Esophagus muscularis mucosa (tissue), 4 donors: Measurements from ENCODE around the gene C7orf33. TPM values are rescaled to one million over a fixed set of nuclear protein-coding genes. Genes with fewer than 3 reads are reported as not detected.

Source experiments
- DNase-seq: peaks from one replicate; pipeline ENCODE4 v3.0.0-alpha.2; 2017; ENCODE audit errors: extremely low spot score
- H3K27ac ChIP-seq, 4 donors: fragments of 200-600 bp; sonication (generic); replicated peaks in 1 of 4; 1 replicate in 3 of 4; 2 replicates in 1 of 4; pipeline ENCODE4 v1.5.1; 2016 to 2019; ENCODE audit warnings: mild to moderate bottlenecking in 1 of 4
- H3K27me3 ChIP-seq, 4 donors: fragments of 200-600 bp; sonication (generic); one replicate each; pipeline versions ENCODE4 v1.5.1 to v1.6.0; 2016 to 2019
- H3K36me3 ChIP-seq, 4 donors: fragments of 200-600 bp; sonication (generic); one replicate each; pipeline ENCODE4 v1.5.1; 2016 to 2019
- H3K4me1 ChIP-seq, 4 donors: fragments of 200-600 bp; sonication (generic); one replicate each; pipeline ENCODE4 v1.5.1; 2016 to 2019
- H3K4me3 ChIP-seq, 4 donors: fragments of 200-600 bp; sonication (generic); 1 replicate in 2 of 4; 2 replicates in 2 of 4; pipeline ENCODE4 v1.5.1; 2016 to 2019; ENCODE audit warnings: mild to moderate bottlenecking in 4 of 4, moderate library complexity in 1 of 4
- H3K9me3 ChIP-seq, 4 donors: fragments of 200-600 bp; sonication (generic); 1 replicate in 3 of 4; 2 replicates in 1 of 4; pipeline ENCODE4 v1.5.1; 2016 to 2019
- EP300 ChIP-seq: sonication (generic); formaldehyde crosslinking; IDR thresholded peaks from one replicate; pipeline ENCODE4 v1.6.1; 2017; ENCODE audit warnings: antibody characterized with exemption
- POLR2A ChIP-seq: fragments of 450-650 bp; IDR thresholded peaks from one replicate; pipeline ENCODE4 v1.6.1; 2017; ENCODE audit warnings: antibody characterized with exemption, moderate library complexity, mild to moderate bottlenecking, low read depth
- POLR2AphosphoS5 ChIP-seq, 2 donors: sonication (generic); formaldehyde crosslinking; IDR thresholded peaks; one replicate each; pipeline ENCODE4 v1.6.1; 2017; ENCODE audit warnings: antibody characterized with exemption in 2 of 2
- WGBS: methylation state at CpG from one replicate; pipeline ENCODE4 v1.1.5; 2018; 5-methylcytosine and 5-hydroxymethylcytosine counted together
- intact Hi-C: fragments of 100-400 bp; cut with DNase I; formaldehyde crosslinking; loops from one replicate; pipeline ENCODE4 v1.15.1; 2023
- total RNA-seq, 4 donors: library from RNA; depleted of rRNA; stranded (reverse); fragments of >200 nt; gene quantifications; one replicate each; pipeline versions ENCODE4 v1.1.0 to v1.2.1, GENCODE V29; 2016
- TF ChIP-seq, protein P1 (sequence below), 3 experiments: fragments of 200-600 bp in 2 of 3; fragments of 450-650 bp in 1 of 3; sonication (generic) in 2 of 3; IDR thresholded peaks; one replicate each; pipeline ENCODE4 v1.5.1; 2017 to 2019; ENCODE audit warnings: antibody characterized with exemption in 3 of 3, mild to moderate bottlenecking in 2 of 3, moderate library complexity in 1 of 3

C7orf33 gene
- not detected for total RNA-seq

DNA sequence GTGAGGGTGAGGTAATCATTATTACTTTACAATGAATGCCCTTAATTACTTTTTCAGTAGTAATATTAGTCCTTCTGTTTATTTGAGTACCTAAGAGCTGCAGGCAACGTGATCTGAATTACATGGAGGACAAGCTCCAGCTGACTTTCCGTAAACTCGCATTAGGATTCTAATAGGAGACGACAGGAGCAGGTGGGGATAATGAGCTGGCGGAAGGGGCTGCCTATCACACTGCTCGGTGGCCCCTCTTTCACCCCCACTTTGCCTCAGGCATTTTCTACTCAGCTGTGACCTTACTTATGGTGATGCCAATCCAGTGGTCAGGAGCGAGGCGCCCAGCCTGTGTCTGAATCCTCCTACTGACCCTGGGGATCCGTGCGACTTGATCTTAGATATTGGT, at the start of gene C7orf33:
Gene C7orf33, plus strand, starts transcription at position 296 of the 400 bp plus-strand sequence. CDS start 160 bp downstream, outside the sequence.
- no peaks in the 10 kb centered on the region for H3K36me3 ChIP-seq
- H3K4me3 ChIP-seq, result no peak within 1 kb of the TSS
- H3K4me1 ChIP-seq, result no peaks in the 10 kb centered on the region
- H3K27ac ChIP-seq, result no peak within 1 kb of the TSS
- intact Hi-C loops, result no loop called here
- no peaks in the 10 kb centered on the region for H3K9me3 ChIP-seq
- no peak for DNase-seq
- WGBS, result 80% methylated on average over 10 of the region's 10 CpGs
- TF ChIP-seq POLR2AphosphoS5 (IDR thresholded peaks at IDR 0.05), result no peak
- no peak for TF ChIP-seq POLR2A
- no peak for TF ChIP-seq EP300
- TF ChIP-seq, protein P1, sequence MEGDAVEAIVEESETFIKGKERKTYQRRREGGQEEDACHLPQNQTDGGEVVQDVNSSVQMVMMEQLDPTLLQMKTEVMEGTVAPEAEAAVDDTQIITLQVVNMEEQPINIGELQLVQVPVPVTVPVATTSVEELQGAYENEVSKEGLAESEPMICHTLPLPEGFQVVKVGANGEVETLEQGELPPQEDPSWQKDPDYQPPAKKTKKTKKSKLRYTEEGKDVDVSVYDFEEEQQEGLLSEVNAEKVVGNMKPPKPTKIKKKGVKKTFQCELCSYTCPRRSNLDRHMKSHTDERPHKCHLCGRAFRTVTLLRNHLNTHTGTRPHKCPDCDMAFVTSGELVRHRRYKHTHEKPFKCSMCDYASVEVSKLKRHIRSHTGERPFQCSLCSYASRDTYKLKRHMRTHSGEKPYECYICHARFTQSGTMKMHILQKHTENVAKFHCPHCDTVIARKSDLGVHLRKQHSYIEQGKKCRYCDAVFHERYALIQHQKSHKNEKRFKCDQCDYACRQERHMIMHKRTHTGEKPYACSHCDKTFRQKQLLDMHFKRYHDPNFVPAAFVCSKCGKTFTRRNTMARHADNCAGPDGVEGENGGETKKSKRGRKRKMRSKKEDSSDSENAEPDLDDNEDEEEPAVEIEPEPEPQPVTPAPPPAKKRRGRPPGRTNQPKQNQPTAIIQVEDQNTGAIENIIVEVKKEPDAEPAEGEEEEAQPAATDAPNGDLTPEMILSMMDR (IDR thresholded peaks at IDR 0.05), result no peak
- H3K27me3 ChIP-seq, result peaks cover 0 to 11% (median 0%) of the 10 kb centered on the region in 4 donors

- no peaks in the 10 kb centered on the region for H3K27me3 ChIP-seq
- no peaks in the 10 kb centered on the region for H3K9me3 ChIP-seq
- H3K4me3 ChIP-seq, result no peak overlapping the region
- WGBS, result 93% methylated on average over 6 of the region's 6 CpGs
- TF ChIP-seq, protein P1 (IDR thresholded peaks at IDR 0.05), result no peak
- TF ChIP-seq POLR2A (no peak), EP300 (no peak), POLR2AphosphoS5 (IDR thresholded peaks at IDR 0.05) (no peak)
- no peaks in the 10 kb centered on the region for H3K36me3 ChIP-seq
- H3K27ac ChIP-seq, result no peak overlapping the region
- intact Hi-C loops, result no loop called here
- no peak for DNase-seq
- peaks cover 0 to 11% (median 8%) of the 10 kb centered on the region in 4 donors for H3K4me1 ChIP-seq
Observed at GRCh38 chr7:148541891-148542504, 48.6 kb upstream of the C7orf33 start.

DNA sequence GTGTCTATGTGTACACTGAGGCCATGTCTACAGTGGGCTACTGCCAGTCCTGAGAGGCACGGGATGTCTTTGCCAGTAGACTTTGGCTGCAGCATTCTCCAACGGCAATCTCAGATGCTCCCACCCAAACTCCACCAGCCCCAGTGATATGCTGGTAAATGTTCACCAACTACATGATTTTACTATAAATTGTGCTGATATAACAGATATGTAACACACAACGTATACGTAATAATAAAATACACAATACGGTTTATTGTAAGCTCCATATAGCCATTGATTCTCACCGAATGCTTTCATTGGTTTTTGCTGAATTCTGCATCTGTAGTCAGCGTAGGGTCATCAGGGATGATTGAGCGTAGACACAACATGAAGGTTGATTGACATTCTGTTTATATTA, 47.3 kb upstream of the C7orf33 start:
- Histone ChIP-seq H3K4me1 (peaks cover 0 to 11% (median 8%) of the 10 kb centered on the region in 4 donors), H3K36me3 (no peaks in the 10 kb centered on the region), H3K4me3 (no peak overlapping the region), H3K27ac (no peak overlapping the region), H3K9me3 (no peaks in the 10 kb centered on the region), H3K27me3 (no peaks in the 10 kb centered on the region)
- DNase-seq, result no peak
- intact Hi-C loops, result no loop called here
- WGBS, result 96% methylated on average over 8 of the region's 8 CpGs
- TF ChIP-seq POLR2AphosphoS5 (IDR thresholded peaks at IDR 0.05) (no peak), EP300 (no peak)
- TF ChIP-seq, protein P1 (IDR thresholded peaks at IDR 0.05), result no peak

DNA sequence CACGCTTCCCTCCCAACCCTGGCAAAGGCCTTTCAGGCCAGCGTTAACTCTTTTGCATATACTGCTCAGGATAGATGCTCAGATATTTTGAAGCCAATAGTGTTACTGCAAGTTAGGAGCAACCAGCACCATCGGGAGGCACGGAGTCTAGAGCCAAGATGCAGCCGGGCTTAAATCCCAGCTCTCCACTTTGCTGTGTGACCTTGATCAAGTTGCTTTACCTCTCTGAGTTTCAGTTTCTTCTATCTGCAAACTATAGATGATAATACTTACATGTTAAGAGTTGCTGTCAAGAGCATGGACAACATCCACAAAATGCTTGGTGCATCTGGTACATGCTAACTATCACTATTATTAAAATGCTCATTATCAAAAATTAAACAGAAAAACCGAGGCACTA, 45.4 kb upstream of the C7orf33 start:
- Histone ChIP-seq H3K4me1 (peaks cover 0 to 7% (median 6%) of the 10 kb centered on the region in 4 donors), H3K4me3 (no peak overlapping the region), H3K9me3 (peaks cover 0 to 9% (median 3%) of the 10 kb centered on the region in 4 donors), H3K36me3 (no peaks in the 10 kb centered on the region), H3K27ac (no peak overlapping the region), H3K27me3 (no peaks in the 10 kb centered on the region)
- TF ChIP-seq, protein P1 (IDR thresholded peaks at IDR 0.05), result no peak
- TF ChIP-seq POLR2A, result no peak
- TF ChIP-seq EP300, result no peak
- TF ChIP-seq POLR2AphosphoS5 (IDR thresholded peaks at IDR 0.05), result no peak
- intact Hi-C loops, result no loop called here
- no peak for DNase-seq
- WGBS, result 91% methylated on average over 6 of the region's 6 CpGs

- TF ChIP-seq, protein P1 (IDR thresholded peaks at IDR 0.05), result no peak
- no peak for TF ChIP-seq EP300
- Histone ChIP-seq H3K27me3 (no peaks in the 10 kb centered on the region), H3K27ac (no peak overlapping the region), H3K9me3 (peaks cover 0 to 11% (median 4%) of the 10 kb centered on the region in 4 donors), H3K36me3 (no peaks in the 10 kb centered on the region), H3K4me1 (no peaks in the 10 kb centered on the region), H3K4me3 (no peak overlapping the region)
- no peak for DNase-seq
- 78% methylated on average over 4 of the region's 4 CpGs for WGBS
- intact Hi-C loops, result no loop called here
Observed at GRCh38 chr7:148545932-148546331, 44.6 kb upstream of the C7orf33 start.
